SU-DHL-6 (cell line): ENCODE data around the gene C1QL1.

ENCODE experiments used
- H2AFZ ChIP-seq: fragments of 200-600 bp; sonication (generic); 2 replicates; pipeline ENCODE4 v1.6.1; 2014; ENCODE audit warnings: low read depth, mild to moderate bottlenecking, moderate library complexity, mixed read lengths, antibody characterized with exemption, low read length; ENCODE audit not compliant: severe bottlenecking
- H3F3A ChIP-seq: fragments of 200-600 bp; shearing (Covaris generic); 2 replicates; pipeline ENCODE4 v1.6.0; 2016; ENCODE audit warnings: antibody characterized with exemption, mild to moderate bottlenecking; ENCODE audit not compliant: insufficient read depth
- H3K27ac ChIP-seq: fragments of 200-600 bp; sonication (generic); 2 replicates; pipeline ENCODE4 v1.5.1; 2016; ENCODE audit warnings: low read depth, mild to moderate bottlenecking, low read length, moderate library complexity, mixed read lengths
- H3K27me3 ChIP-seq: fragments of 200-600 bp; sonication (generic), shearing (Covaris generic); 2 replicates; pipeline ENCODE4 v1.6.0; 2014; ENCODE audit warnings: mild to moderate bottlenecking, low read length
- H3K36me3 ChIP-seq: fragments of 200-600 bp; sonication (generic); 2 replicates; pipeline ENCODE4 v1.6.1; 2014; ENCODE audit warnings: mild to moderate bottlenecking, low read length, mixed read lengths
- H3K4me2 ChIP-seq: fragments of 300-600, 200-600 bp; shearing (Covaris generic), sonication (generic); 2 replicates; pipeline ENCODE4 v1.6.0; 2014; ENCODE audit warnings: low read length, low read depth, mild to moderate bottlenecking; ENCODE audit not compliant: poor library complexity, severe bottlenecking
- H3K4me3 ChIP-seq: fragments of 200-600 bp; sonication (generic); 2 replicates; pipeline ENCODE4 v1.5.1; 2014; ENCODE audit warnings: antibody characterized with exemption, low read length, mild to moderate bottlenecking, mixed read lengths; ENCODE audit not compliant: insufficient read depth, poor library complexity, severe bottlenecking
- H3K79me2 ChIP-seq: fragments of 200-600 bp; sonication (generic); 2 replicates; pipeline ENCODE4 v1.6.1; 2014; ENCODE audit warnings: mild to moderate bottlenecking, low read length, moderate library complexity; ENCODE audit not compliant: insufficient read depth
- H3K9ac ChIP-seq: fragments of 200-600 bp; sonication (generic); 2 replicates; pipeline ENCODE4 v1.7.0; 2014; ENCODE audit warnings: mild to moderate bottlenecking, low read length
- H3K9me2 ChIP-seq: fragments of 200-600 bp; sonication (generic); replicated peaks from 2 replicates; pipeline ENCODE4 v1.6.1; 2014; ENCODE audit warnings: low read length; ENCODE audit not compliant: insufficient read depth
- H3K9me3 ChIP-seq: fragments of 200-600 bp; sonication (generic); 2 replicates; pipeline ENCODE4 v1.6.1; 2014; ENCODE audit warnings: low read length, mixed read lengths; ENCODE audit not compliant: insufficient read depth
- H4K20me1 ChIP-seq: fragments of 200-600 bp; sonication (generic); 2 replicates; pipeline ENCODE4 v1.6.1; 2014; ENCODE audit warnings: low read depth, mild to moderate bottlenecking, antibody characterized with exemption, low read length, moderate library complexity, mixed read lengths
- EZH2phosphoT487 ChIP-seq: fragments of 200-600 bp; sonication (generic), shearing (Covaris generic); conservative IDR thresholded peaks from 2 replicates; pipeline ENCODE4 v1.6.1; 2018; ENCODE audit warnings: mild to moderate bottlenecking, antibody characterized with exemption, low read length, moderate library complexity, mixed read lengths
- TF ChIP-seq, protein P1 (sequence below): fragments of 200-600 bp; sonication (generic); IDR thresholded peaks from one replicate; pipeline ENCODE4 v1.5.1; 2017; ENCODE audit warnings: antibody characterized with exemption, mild to moderate bottlenecking, low read length, moderate library complexity; ENCODE audit not compliant: insufficient read depth, poor library complexity, severe bottlenecking

The C1QL1 gene

GRCh38 chr17:44968225-44969143 is at the start of gene C1QL1:
Gene C1QL1 (minus strand): TSS chr17:44968303. CDS start chr17:44968048, 255 bp downstream.
- Histone ChIP-seq H3K27me3 (no peaks in the 10 kb centered on the region), H2AFZ (peak within 1 kb of the TSS; percentile 33), H3K27ac (no peak within 1 kb of the TSS), H3F3A (no peaks in the 10 kb centered on the region), H3K4me2 (peak within 1 kb of the TSS; percentile 52), H3K36me3 (no peaks in the 10 kb centered on the region), H3K4me3 (peak within 1 kb of the TSS; percentile 32), H3K9ac (no peak within 1 kb of the TSS), H3K79me2 (no peaks in the 10 kb centered on the region), H3K9me3 (no peaks in the 10 kb centered on the region), H3K9me2 (no peaks in the 10 kb centered on the region), H4K20me1 (no peaks in the 10 kb centered on the region)
- TF ChIP-seq, protein P1, sequence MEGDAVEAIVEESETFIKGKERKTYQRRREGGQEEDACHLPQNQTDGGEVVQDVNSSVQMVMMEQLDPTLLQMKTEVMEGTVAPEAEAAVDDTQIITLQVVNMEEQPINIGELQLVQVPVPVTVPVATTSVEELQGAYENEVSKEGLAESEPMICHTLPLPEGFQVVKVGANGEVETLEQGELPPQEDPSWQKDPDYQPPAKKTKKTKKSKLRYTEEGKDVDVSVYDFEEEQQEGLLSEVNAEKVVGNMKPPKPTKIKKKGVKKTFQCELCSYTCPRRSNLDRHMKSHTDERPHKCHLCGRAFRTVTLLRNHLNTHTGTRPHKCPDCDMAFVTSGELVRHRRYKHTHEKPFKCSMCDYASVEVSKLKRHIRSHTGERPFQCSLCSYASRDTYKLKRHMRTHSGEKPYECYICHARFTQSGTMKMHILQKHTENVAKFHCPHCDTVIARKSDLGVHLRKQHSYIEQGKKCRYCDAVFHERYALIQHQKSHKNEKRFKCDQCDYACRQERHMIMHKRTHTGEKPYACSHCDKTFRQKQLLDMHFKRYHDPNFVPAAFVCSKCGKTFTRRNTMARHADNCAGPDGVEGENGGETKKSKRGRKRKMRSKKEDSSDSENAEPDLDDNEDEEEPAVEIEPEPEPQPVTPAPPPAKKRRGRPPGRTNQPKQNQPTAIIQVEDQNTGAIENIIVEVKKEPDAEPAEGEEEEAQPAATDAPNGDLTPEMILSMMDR, result no peak
- no peak for TF ChIP-seq EZH2phosphoT487

GRCh38 chr17:45016823-45017222 is 48.7 kb upstream of the C1QL1 start:
- Histone ChIP-seq H2AFZ (no peak overlapping the region), H3K9ac (no peak overlapping the region), H3K27me3 (no peaks in the 10 kb centered on the region), H3K27ac (no peak overlapping the region), H3K4me3 (no peak overlapping the region), H3K4me2 (no peak overlapping the region), H3K36me3 (no peaks in the 10 kb centered on the region), H4K20me1 (no peaks in the 10 kb centered on the region), H3F3A (no peaks in the 10 kb centered on the region), H3K9me3 (no peaks in the 10 kb centered on the region), H3K9me2 (no peaks in the 10 kb centered on the region), H3K79me2 (no peaks in the 10 kb centered on the region)
- TF ChIP-seq EZH2phosphoT487, result no peak
- TF ChIP-seq, protein P1, result peak; percentile 15

- H3K9ac ChIP-seq, result no peak overlapping the region
- H3K27ac ChIP-seq, result no peak overlapping the region
- H4K20me1 ChIP-seq, result no peaks in the 10 kb centered on the region
- TF ChIP-seq, protein P1, result no peak
- TF ChIP-seq EZH2phosphoT487, result no peak
- H3K79me2 ChIP-seq, result no peaks in the 10 kb centered on the region
- no peak overlapping the region for H2AFZ ChIP-seq
- H3K9me3 ChIP-seq, result no peaks in the 10 kb centered on the region
- H3K9me2 ChIP-seq, result no peaks in the 10 kb centered on the region
- no peaks in the 10 kb centered on the region for H3K27me3 ChIP-seq
- H3K36me3 ChIP-seq, result no peaks in the 10 kb centered on the region
- H3K4me2 ChIP-seq, result no peak overlapping the region
- no peak overlapping the region for H3K4me3 ChIP-seq
- no peaks in the 10 kb centered on the region for H3F3A ChIP-seq
Observed at GRCh38 chr17:45016237-45016636, 48.1 kb upstream of the C1QL1 start.
